ENCODE results near the gene VTI1A. TPM values are rescaled to one million over a fixed set of nuclear protein-coding genes. Genes with fewer than 3 reads are reported as not detected.

VTI1A gene
- total RNA-seq, 4 donors from 2014 or later: 49.3 to 84.5 (median 61.2) TPM

DNA sequence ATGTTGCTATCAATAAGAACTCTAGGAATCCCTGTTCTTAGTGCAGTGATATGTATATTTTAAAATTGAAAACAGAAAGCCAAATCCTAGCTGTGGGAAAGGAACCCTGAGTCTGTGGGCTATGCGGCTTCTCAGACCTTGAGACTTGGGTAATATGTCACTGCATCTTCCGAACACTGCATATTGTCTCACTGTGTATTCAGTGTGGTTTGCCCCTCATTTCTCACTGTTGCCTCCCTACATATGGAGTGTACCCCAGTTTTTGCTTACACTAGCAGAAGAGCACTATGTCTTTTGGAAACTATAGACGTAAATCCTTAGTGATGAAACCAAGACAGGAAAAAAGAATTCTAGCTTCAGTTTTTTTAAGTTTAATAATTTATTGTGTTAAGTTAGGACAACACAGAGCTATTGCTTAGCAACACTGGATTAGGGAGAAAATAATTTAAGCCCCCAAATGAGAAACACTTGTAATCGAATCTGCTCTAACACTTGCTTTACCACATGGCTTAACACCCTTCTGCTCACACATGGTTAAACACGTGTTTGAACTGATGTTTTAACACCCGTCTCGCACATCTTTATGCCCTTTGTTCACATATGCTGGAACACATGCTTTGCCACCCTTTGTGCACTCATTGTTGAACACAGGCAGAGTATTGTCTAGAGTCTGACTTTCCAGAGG, 251.3 kb downstream of the VTI1A start:
- WGBS, 2 donors: 92 to 94% methylated on average over 7 of the region's 7 CpGs

DNA sequence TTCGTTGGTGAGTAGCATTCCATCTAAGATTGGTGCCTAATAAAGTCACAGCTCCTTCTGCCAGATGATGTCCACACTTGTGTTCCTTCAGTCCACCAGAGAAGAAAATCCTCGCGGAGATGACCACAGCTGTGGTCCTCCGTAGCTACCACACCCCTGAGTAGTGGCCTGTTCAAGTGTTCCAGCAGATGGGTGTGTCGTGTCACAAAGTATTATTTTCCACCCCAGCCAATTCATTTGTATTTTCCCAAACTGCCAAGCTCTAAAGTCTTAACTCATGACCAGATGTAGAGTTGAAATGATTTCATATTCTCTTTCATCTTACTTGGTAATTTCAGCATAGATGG, 251.8 kb downstream of the VTI1A start:
- Histone ChIP-seq H3K9me3 (no peaks in the 10 kb centered on the region), H3K4me3 (replicated peaks in 1 of 3) (no peak overlapping the region), H3K27me3 (no peaks in the 10 kb centered on the region), H3K27ac (no peak overlapping the region), H3K4me1 (no peaks in the 10 kb centered on the region), H3K36me3 (no peaks in the 10 kb centered on the region)
- 85 to 95% methylated on average over 5 of the region's 5 CpGs for WGBS, 2 donors
- no peak for TF ChIP-seq POLR2A (IDR thresholded peaks at IDR 0.05)
- TF ChIP-seq, protein P1, sequence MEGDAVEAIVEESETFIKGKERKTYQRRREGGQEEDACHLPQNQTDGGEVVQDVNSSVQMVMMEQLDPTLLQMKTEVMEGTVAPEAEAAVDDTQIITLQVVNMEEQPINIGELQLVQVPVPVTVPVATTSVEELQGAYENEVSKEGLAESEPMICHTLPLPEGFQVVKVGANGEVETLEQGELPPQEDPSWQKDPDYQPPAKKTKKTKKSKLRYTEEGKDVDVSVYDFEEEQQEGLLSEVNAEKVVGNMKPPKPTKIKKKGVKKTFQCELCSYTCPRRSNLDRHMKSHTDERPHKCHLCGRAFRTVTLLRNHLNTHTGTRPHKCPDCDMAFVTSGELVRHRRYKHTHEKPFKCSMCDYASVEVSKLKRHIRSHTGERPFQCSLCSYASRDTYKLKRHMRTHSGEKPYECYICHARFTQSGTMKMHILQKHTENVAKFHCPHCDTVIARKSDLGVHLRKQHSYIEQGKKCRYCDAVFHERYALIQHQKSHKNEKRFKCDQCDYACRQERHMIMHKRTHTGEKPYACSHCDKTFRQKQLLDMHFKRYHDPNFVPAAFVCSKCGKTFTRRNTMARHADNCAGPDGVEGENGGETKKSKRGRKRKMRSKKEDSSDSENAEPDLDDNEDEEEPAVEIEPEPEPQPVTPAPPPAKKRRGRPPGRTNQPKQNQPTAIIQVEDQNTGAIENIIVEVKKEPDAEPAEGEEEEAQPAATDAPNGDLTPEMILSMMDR (IDR thresholded peaks at IDR 0.05): no peak
- no peak for DNase-seq
- intact Hi-C loops (cut with DNase I): no loop called here

More for the DNA sequence above, 251.3 kb downstream of the VTI1A start:
- Histone ChIP-seq H3K27me3 (no peaks in the 10 kb centered on the region), H3K36me3 (no peaks in the 10 kb centered on the region), H3K4me1 (no peaks in the 10 kb centered on the region), H3K4me3 (replicated peaks in 1 of 3) (no peak overlapping the region), H3K9me3 (no peaks in the 10 kb centered on the region), H3K27ac (no peak overlapping the region)
- TF ChIP-seq, protein P1 (IDR thresholded peaks at IDR 0.05): no peak
- no peak for TF ChIP-seq POLR2A (IDR thresholded peaks at IDR 0.05)
- no peak for DNase-seq
- intact Hi-C loops (cut with DNase I): no loop called here

DNA sequence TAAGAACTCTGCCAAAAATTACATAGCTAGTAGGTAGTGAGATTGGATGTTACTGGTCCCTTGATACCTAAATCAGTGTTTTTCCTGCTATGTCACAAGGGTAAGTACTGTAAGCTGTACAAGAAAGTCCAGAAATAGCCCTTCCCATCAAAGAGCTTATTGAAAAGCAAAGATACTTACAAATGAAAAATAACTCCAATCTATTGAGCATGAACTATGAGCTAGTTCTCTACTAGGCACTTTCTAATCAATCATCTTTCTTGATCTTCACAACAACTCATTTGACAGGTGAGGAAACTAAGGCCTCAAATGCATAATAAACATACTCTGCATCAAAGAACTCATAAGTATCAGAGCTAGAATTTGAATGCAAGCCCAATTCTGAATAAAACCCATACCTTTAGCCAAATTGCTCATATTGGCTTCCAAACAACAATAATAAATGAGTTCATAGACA, 253.2 kb downstream of the VTI1A start:
- H3K4me3 ChIP-seq (replicated peaks in 1 of 3): no peak overlapping the region
- H3K27me3 ChIP-seq: no peaks in the 10 kb centered on the region
- DNase-seq: no peak
- no peaks in the 10 kb centered on the region for H3K4me1 ChIP-seq
- H3K36me3 ChIP-seq: no peaks in the 10 kb centered on the region
- no peak overlapping the region for H3K27ac ChIP-seq
- H3K9me3 ChIP-seq: no peaks in the 10 kb centered on the region
- intact Hi-C loops (cut with DNase I): no loop called here
- TF ChIP-seq, protein P1 (IDR thresholded peaks at IDR 0.05): no peak
- TF ChIP-seq POLR2A (IDR thresholded peaks at IDR 0.05): no peak

DNA sequence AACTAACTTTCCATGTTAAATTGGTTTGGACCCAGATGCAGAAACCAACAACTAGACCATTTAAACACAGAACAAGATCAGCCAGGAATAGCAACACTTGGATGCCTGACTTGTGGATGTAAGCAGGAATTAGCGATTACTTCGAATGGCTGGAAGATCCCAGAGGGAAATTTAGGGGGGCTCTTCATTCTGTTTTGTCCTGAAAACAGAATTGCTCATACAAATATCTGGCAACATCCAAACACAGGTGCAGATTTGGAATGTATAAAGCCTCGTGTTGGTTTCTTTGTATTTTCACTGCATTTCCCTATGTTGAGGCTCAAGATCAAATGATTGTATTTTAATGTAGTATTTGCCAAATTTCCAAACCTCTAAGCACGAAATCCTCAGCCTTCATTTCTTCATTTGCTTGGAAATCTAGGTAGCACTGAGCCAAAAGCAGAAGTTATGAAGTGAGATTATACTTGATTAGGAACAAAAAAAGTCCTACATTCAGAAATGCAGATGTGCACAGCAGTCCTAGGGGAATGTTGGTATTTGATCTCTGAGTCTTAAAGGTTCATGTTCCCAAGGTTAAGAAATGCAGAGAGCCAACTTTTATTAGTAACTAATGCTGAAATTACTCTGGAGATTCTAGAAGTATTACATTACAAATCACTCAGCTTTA, 254.3 kb downstream of the VTI1A start:
- intact Hi-C loops (cut with DNase I): no loop called here
- no peaks in the 10 kb centered on the region for H3K36me3 ChIP-seq
- H3K9me3 ChIP-seq: no peaks in the 10 kb centered on the region
- H3K27ac ChIP-seq: no peak overlapping the region
- H3K27me3 ChIP-seq: no peaks in the 10 kb centered on the region
- WGBS, 2 donors: 76 to 86% methylated on average over 4 of the region's 4 CpGs
- TF ChIP-seq POLR2A (IDR thresholded peaks at IDR 0.05): no peak
- TF ChIP-seq, protein P1 (IDR thresholded peaks at IDR 0.05): no peak
- no peak overlapping the region for H3K4me3 ChIP-seq (replicated peaks in 1 of 3)
- no peak for DNase-seq
- no peaks in the 10 kb centered on the region for H3K4me1 ChIP-seq

DNA sequence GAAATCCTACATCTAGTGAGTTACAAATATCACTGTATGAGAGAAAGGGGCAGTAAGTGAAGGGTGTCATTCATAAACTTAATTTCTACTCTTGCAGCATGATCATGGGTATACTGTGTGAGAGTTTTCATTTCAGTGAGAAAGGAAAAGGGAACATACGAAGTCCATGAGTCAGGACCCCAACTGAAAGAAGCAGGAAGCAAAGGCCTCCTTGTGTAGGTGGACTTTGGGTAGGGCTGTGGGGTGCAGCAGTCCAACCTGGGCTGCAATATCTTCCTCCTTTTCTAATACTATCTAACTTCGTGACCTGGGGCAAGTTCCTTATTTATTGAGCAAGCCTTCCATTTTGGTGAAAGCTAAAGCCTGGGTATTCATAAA, 254.9 kb downstream of the VTI1A start:
- TF ChIP-seq, protein P1 (IDR thresholded peaks at IDR 0.05): no peak
- TF ChIP-seq POLR2A (IDR thresholded peaks at IDR 0.05): no peak
- 91 to 94% methylated on average over 2 of the region's 2 CpGs for WGBS, 2 donors

More for the DNA sequence above, 254.9 kb downstream of the VTI1A start:
- intact Hi-C loops (cut with DNase I): no loop called here
- no peak for DNase-seq
- no peaks in the 10 kb centered on the region for H3K36me3 ChIP-seq
- no peak overlapping the region for H3K27ac ChIP-seq
- H3K9me3 ChIP-seq: no peaks in the 10 kb centered on the region
- H3K4me1 ChIP-seq: no peaks in the 10 kb centered on the region
- H3K4me3 ChIP-seq (replicated peaks in 1 of 3): no peak overlapping the region
- no peaks in the 10 kb centered on the region for H3K27me3 ChIP-seq

Measured in thyroid gland (tissue), 4 donors.